Endothelial cell of umbilical vein (primary cell): ENCODE measurements around the gene ZNF263. TPM values are rescaled to one million over a fixed set of nuclear protein-coding genes. Genes with fewer than 3 reads are reported as not detected.

Source experiments
- BruUV-seq: library from RNA; stranded (reverse); fragments of 400-500 nt; replicated peaks from 2 replicates; lab custom pipeline; 2021; lab: Mats Ljungman, UMichigan
- CTCF ChIA-PET: fragments of 300-600, 350-600 bp; sonication (Branson Sonifier 250); formaldehyde crosslinking; loops from one replicate; lab custom pipeline; 2021; ENCODE audit warnings: antibody characterized with exemption, inconsistent platforms; lab: Charles Lee
- POLR2A ChIA-PET: fragments of 300-600, 350-600 bp; sonication (Branson Sonifier 250); formaldehyde crosslinking; loops from one replicate; lab custom pipeline; 2021; ENCODE audit warnings: antibody characterized with exemption, inconsistent platforms; lab: Charles Lee
- DNase-seq: peaks from one replicate; pipeline ENCODE4 v3.0.0-alpha.2; 2011; ENCODE audit warnings: low read depth, low spot score
- FAIRE-seq: peaks from 2 replicates; lab custom pipeline; 2011; peaks lifted over from hg19 to GRCh38; lab: Jason Lieb, UNC
- H2AFZ ChIP-seq: 2 replicates; pipeline ENCODE4 v1.6.0; 2012; ENCODE audit warnings: low read depth, low read length, control low read depth, inconsistent platforms
- H3K27ac ChIP-seq: 2 replicates; pipeline ENCODE4 v1.5.1; 2011; ENCODE audit warnings: low read depth, mild to moderate bottlenecking, control low read depth, low read length, moderate library complexity; ENCODE audit not compliant: insufficient read depth
- H3K27me3 ChIP-seq, 2 experiments: 2 replicates each; pipeline versions ENCODE4 v1.6.0 to v1.6.1; 2011; ENCODE audit warnings: low read length in 2 of 2, mixed read lengths in 1 of 2; ENCODE audit not compliant: control insufficient read depth in 2 of 2, insufficient read depth in 2 of 2
- H3K36me3 ChIP-seq, 2 experiments: 2 replicates in 1 of 2; 3 replicates in 1 of 2; pipeline ENCODE4 v1.5.1; 2011; ENCODE audit warnings: low read length in 2 of 2, mild to moderate bottlenecking in 1 of 2, moderate library complexity in 1 of 2; ENCODE audit not compliant: control insufficient read depth in 2 of 2, insufficient read depth in 2 of 2; ENCODE audit errors: extremely low read depth in 1 of 2
- H3K4me1 ChIP-seq: 3 replicates; pipeline ENCODE4 v1.5.1; 2011; ENCODE audit warnings: mild to moderate bottlenecking, low read length; ENCODE audit not compliant: control insufficient read depth, insufficient read depth; ENCODE audit errors: extremely low read depth
- H3K4me2 ChIP-seq: 2 replicates; pipeline ENCODE4 v1.6.1; 2011; ENCODE audit warnings: low read length, control low read depth, mixed read lengths; ENCODE audit not compliant: insufficient read depth
- H3K4me3 ChIP-seq, 3 experiments: fragments of 200-600 bp in 1 of 3; sonication (generic), shearing (Covaris generic) in 1 of 3; replicated peaks in 1 of 3; 2 replicates each; pipeline ENCODE4 v1.5.1; 2011 to 2016; ENCODE audit warnings: control low read depth in 3 of 3, low read length in 3 of 3, mild to moderate bottlenecking in 2 of 3, inconsistent platforms in 1 of 3, low read depth in 1 of 3, moderate library complexity in 1 of 3; ENCODE audit not compliant: insufficient read depth in 1 of 3
- H3K79me2 ChIP-seq: 2 replicates; pipeline ENCODE4 v1.6.0; 2012; ENCODE audit warnings: low read length, inconsistent platforms; ENCODE audit not compliant: control insufficient read depth, insufficient read depth
- H3K9ac ChIP-seq: replicated peaks from 2 replicates; pipeline ENCODE3; 2011; ENCODE audit warnings: low read length, control low read depth; ENCODE audit not compliant: insufficient read depth; ENCODE audit errors: extremely low read depth
- H3K9me1 ChIP-seq: replicated peaks from 3 replicates; pipeline ENCODE4 v1.6.0; 2011; ENCODE audit warnings: mild to moderate bottlenecking, low read length; ENCODE audit not compliant: control insufficient read depth, insufficient read depth; ENCODE audit errors: extremely low read depth
- H3K9me3 ChIP-seq: replicated peaks from 2 replicates; pipeline ENCODE4 v1.5.1; 2012; ENCODE audit warnings: low read length, inconsistent platforms; ENCODE audit not compliant: control insufficient read depth, insufficient read depth
- H4K20me1 ChIP-seq: replicated peaks from 2 replicates; pipeline ENCODE3; 2011; ENCODE audit warnings: mild to moderate bottlenecking, low read length; ENCODE audit not compliant: control insufficient read depth, insufficient read depth; ENCODE audit errors: extremely low read depth
- CTCF ChIP-seq, 2 donors: IDR thresholded peaks; 1 replicate in 1 of 2; 2 replicates in 1 of 2; pipeline ENCODE4 v1.5.1; 2011; ENCODE audit warnings: low read length in 2 of 2, mild to moderate bottlenecking in 2 of 2, moderate library complexity in 2 of 2, control low read depth in 1 of 2, inconsistent platforms in 1 of 2, low read depth in 1 of 2; ENCODE audit not compliant: insufficient read depth in 1 of 2; ENCODE audit errors: extremely low read depth in 1 of 2
- EZH2 ChIP-seq: IDR thresholded peaks from 2 replicates; pipeline ENCODE4 v1.6.1; 2012; ENCODE audit warnings: borderline replicate concordance, low read depth, mild to moderate bottlenecking, moderate library complexity, low read length, inconsistent platforms; ENCODE audit not compliant: severe bottlenecking
- FOS ChIP-seq: IDR thresholded peaks from 2 replicates; pipeline ENCODE4 v1.6.1; 2011; ENCODE audit warnings: mild to moderate bottlenecking, low read length, moderate library complexity, borderline replicate concordance; ENCODE audit not compliant: insufficient read depth
- GATA2 ChIP-seq: IDR thresholded peaks from 2 replicates; pipeline ENCODE4 v1.7.0; 2011; ENCODE audit warnings: low read depth, mild to moderate bottlenecking, moderate library complexity, mixed read lengths, low read length; ENCODE audit not compliant: insufficient read length, insufficient read depth
- JUN ChIP-seq: IDR thresholded peaks from 2 replicates; pipeline ENCODE4 v1.6.1; 2011; ENCODE audit warnings: borderline replicate concordance, low read depth; ENCODE audit not compliant: insufficient read length, insufficient read depth
- MAX ChIP-seq: IDR thresholded peaks from 2 replicates; pipeline ENCODE4 v1.6.1; 2011; ENCODE audit not compliant: insufficient read depth, insufficient read length
- MYC ChIP-seq: IDR thresholded peaks from one replicate; pipeline ENCODE4 v1.6.1; 2011; ENCODE audit warnings: mild to moderate bottlenecking, low read depth, low read length
- POLR2A ChIP-seq: IDR thresholded peaks from 2 replicates; pipeline ENCODE4 v1.6.1; 2012; ENCODE audit warnings: low read depth, mild to moderate bottlenecking, control low read depth, low read length
- POLR2AphosphoS5 ChIP-seq: IDR thresholded peaks from 2 replicates; pipeline ENCODE4 v1.6.1; 2012; ENCODE audit warnings: low read depth, mild to moderate bottlenecking, control low read depth, low read length, moderate library complexity; ENCODE audit not compliant: insufficient read depth
- dilution Hi-C: fragments of 300-500 bp; cut with MboI; formaldehyde crosslinking; loops from one replicate; pipeline ENCODE4 v1.15.0; 2019; ENCODE audit warnings: low sequenced_read_pairs; ENCODE audit not compliant: extremely low pct_ligation_motif_present
- intact Hi-C: fragments of 100-400 bp; cut with micrococcal nuclease; formaldehyde crosslinking; loops from one replicate; pipeline ENCODE4 v1.10.0; 2022
- polyA plus RNA-seq, 4 experiments: library from polyadenylated mRNA; depleted of rRNA in 3 of 4; stranded (reverse) in 3 of 4; unstranded in 1 of 4; fragments of >200 nt; gene quantifications; 2 replicates each; pipeline versions ENCODE4 v1.2.1 to v1.2.3, GENCODE V29; 2011 to 2012; ENCODE audit warnings: missing spikeins in 1 of 4
- total RNA-seq: library from RNA; stranded (reverse); gene quantifications from 2 replicates; pipeline ENCODE4 v1.2.3, GENCODE V29; 2021

The ZNF263 gene
- total and polyA plus RNA-seq, 2 donors (not counting 3 experiments of a cell fraction or from before 2014, with no cell fraction given), result 10.9 to 20.8 TPM

- BruUV-seq, result no TSS peak
- Histone ChIP-seq H3K27me3 (peaks cover 0 to 4% of the 10 kb centered on the region in 2 experiments), H4K20me1 (no peaks in the 10 kb centered on the region), H3K79me2 (no peaks in the 10 kb centered on the region), H3K4me1 (no peaks in the 10 kb centered on the region), H3K9me3 (no peaks in the 10 kb centered on the region), H2AFZ (no peak overlapping the region), H3K4me3 (no peak overlapping the region), H3K4me2 (no peak overlapping the region), H3K27ac (no peak overlapping the region), H3K9ac (no peak overlapping the region), H3K9me1 (no peaks in the 10 kb centered on the region), H3K36me3 (no peaks in the 10 kb centered on the region)
- POLR2A ChIA-PET, result no interaction called here
- DNase-seq (no peak), FAIRE-seq (no peak)
- dilution Hi-C loops, result no loop called here
- no peak for TF ChIP-seq POLR2AphosphoS5
- no peak for TF ChIP-seq GATA2
- no peak for TF ChIP-seq MYC
- TF ChIP-seq JUN, result no peak
- intact Hi-C loops, result no loop called here
- CTCF ChIA-PET, result no interaction called here
These were observed 41.5 kb upstream of the ZNF263 start for GRCh38 chr16:3241761-3242160.

- Histone ChIP-seq H3K9ac (no peak overlapping the region), H3K36me3 (no peaks in the 10 kb centered on the region), H3K4me3 (no peak overlapping the region), H3K4me1 (no peaks in the 10 kb centered on the region), H3K27ac (no peak overlapping the region), H4K20me1 (no peaks in the 10 kb centered on the region), H2AFZ (no peak overlapping the region), H3K79me2 (no peaks in the 10 kb centered on the region), H3K27me3 (peaks cover 0 to 4% of the 10 kb centered on the region in 2 experiments), H3K9me3 (no peaks in the 10 kb centered on the region), H3K4me2 (no peak overlapping the region), H3K9me1 (no peaks in the 10 kb centered on the region)
- intact Hi-C loops (no loop called here), dilution Hi-C loops (no loop called here)
- BruUV-seq, result no TSS peak
- ChIA-PET POLR2A (no interaction called here), CTCF (no interaction called here)
- TF ChIP-seq MYC (no peak), CTCF (IDR thresholded peaks at IDR 0.05; ENCODE audit: extremely low read depth in 1 of 2, insufficient read depth in 1 of 2, low read depth in 1 of 2, low read length in 2 of 2) (no peak), MAX (no peak), POLR2AphosphoS5 (no peak), POLR2A (no peak), EZH2 (no peak), FOS (no peak), JUN (no peak), GATA2 (no peak)
- no peak for FAIRE-seq
- DNase-seq, result no peak
These were observed 40.6 kb upstream of the ZNF263 start for GRCh38 chr16:3242709-3243108.
